Measurements from ENCODE around the gene IFT20. TPM values are rescaled to one million over a fixed set of nuclear protein-coding genes. Genes with fewer than 3 reads are reported as not detected.
A peak's percentile ranks its signal among the peaks of the same experiment; 100 is the strongest.

IFT20 gene
- total RNA-seq, 6 experiments from 2014 or later = 47.9 to 63.0 (median 50.9) TPM

DNA sequence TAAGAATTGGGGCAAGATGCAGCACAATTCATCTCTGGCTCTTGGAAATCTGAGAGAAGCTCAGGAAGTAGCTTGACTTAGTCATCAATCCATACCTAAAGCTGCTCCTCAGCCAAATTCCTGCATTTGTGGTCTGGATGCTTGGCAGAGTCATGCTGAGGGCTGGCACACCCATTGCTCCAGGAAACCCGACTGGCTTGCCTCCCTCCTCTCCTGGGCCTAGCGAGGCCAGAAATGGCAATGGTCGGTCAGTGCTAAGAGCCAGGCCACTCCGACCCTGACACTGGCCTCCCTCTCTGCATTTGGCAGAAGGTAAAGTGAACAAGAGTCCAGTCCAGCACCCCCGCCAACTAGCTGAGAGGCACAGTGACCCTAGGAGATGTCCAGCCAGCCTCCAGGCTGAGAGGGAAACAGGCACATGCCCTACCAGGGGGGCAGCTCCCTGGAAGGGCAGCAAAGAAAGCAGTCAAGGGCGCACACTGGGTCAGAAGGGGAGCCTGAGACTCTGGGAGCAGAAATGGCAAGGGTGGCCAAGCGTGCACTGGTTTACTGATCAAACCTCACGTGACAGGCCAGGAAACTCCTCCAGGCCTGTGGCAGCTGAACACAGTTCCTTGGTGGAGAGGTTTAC, 12.1 kb upstream of the IFT20 start:
- DNase-seq = peak; percentile 95
- peak overlapping the region; percentile 97 for H3K27ac Mint-ChIP-seq
- H3K4me3 Mint-ChIP-seq = peak overlapping the region; percentile 71
- TF ChIP-seq, protein P1, sequence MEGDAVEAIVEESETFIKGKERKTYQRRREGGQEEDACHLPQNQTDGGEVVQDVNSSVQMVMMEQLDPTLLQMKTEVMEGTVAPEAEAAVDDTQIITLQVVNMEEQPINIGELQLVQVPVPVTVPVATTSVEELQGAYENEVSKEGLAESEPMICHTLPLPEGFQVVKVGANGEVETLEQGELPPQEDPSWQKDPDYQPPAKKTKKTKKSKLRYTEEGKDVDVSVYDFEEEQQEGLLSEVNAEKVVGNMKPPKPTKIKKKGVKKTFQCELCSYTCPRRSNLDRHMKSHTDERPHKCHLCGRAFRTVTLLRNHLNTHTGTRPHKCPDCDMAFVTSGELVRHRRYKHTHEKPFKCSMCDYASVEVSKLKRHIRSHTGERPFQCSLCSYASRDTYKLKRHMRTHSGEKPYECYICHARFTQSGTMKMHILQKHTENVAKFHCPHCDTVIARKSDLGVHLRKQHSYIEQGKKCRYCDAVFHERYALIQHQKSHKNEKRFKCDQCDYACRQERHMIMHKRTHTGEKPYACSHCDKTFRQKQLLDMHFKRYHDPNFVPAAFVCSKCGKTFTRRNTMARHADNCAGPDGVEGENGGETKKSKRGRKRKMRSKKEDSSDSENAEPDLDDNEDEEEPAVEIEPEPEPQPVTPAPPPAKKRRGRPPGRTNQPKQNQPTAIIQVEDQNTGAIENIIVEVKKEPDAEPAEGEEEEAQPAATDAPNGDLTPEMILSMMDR (IDR thresholded peaks at IDR 0.05) = no peak
- no peaks in the 10 kb centered on the region for H3K9me3 Mint-ChIP-seq
- peaks cover 34% of the 10 kb centered on the region for H3K4me1 Mint-ChIP-seq (ENCODE audit: low read depth)
- peaks cover 46% of the 10 kb centered on the region for H3K36me3 Mint-ChIP-seq (ENCODE audit: low read depth)
- peaks cover 4% of the 10 kb centered on the region for H3K27me3 Mint-ChIP-seq (ENCODE audit: insufficient read depth)

DNA sequence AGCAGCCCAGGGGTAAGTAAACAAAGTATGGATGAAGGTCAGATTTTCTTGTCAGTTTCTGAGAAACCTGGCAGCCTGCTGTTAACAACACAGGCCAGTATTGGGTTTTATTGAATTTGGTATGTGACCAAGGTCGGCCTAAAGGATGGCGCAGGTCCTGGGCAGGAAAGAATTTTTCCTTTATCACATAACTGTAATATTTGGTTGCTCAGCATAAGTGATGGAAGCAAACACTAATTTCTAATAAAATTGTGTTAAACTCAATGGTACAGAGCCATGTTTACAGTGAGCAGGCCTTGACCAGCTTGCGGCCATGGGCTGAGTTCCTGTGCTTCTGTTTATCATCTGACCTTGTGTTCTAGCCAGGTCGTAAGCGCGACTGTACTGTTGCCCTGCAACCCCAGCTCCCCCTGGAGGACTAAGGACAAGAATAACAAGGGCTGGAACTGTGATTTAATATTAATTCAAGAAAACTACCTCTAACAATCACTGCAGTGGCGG, 11.5 kb upstream of the IFT20 start:
- TF ChIP-seq, protein P1 (IDR thresholded peaks at IDR 0.05) = peak; percentile 69
- Mint-ChIP-seq H3K4me3 (peak overlapping the region; percentile 71), H3K27ac (peak overlapping the region; percentile 97), H3K9me3 (no peaks in the 10 kb centered on the region), H3K27me3 (ENCODE audit: insufficient read depth) (peaks cover 4% of the 10 kb centered on the region), H3K36me3 (ENCODE audit: low read depth) (peaks cover 44% of the 10 kb centered on the region), H3K4me1 (ENCODE audit: low read depth) (peaks cover 34% of the 10 kb centered on the region)
- DNase-seq = no peak

DNA sequence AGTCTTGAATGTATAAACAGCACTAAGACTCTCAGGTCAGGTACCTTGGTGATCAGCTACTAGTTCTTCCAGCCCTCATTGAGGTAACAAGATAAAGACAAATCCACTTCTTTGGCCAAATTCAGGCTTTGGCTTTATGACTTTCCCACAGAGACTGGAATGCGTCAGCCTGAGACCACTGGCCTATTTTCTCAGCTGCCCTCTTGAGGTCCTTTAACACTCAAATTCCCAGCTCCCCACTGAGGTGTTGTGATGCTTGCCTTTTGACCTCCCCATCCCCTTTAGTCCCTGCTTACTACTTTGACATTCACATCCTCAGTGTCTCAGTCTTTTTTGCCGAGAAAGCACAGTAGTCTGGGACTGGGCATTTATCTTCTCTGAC, 10.9 kb upstream of the IFT20 start:
- peak overlapping the region; percentile 71 for H3K4me3 Mint-ChIP-seq
- no peak for DNase-seq
- H3K27ac Mint-ChIP-seq = peak overlapping the region; percentile 97
- peaks cover 38% of the 10 kb centered on the region for H3K36me3 Mint-ChIP-seq (ENCODE audit: low read depth)
- TF ChIP-seq, protein P1 (IDR thresholded peaks at IDR 0.05) = no peak
- H3K27me3 Mint-ChIP-seq (ENCODE audit: insufficient read depth) = peaks cover 4% of the 10 kb centered on the region
- peaks cover 34% of the 10 kb centered on the region for H3K4me1 Mint-ChIP-seq (ENCODE audit: low read depth)
- no peaks in the 10 kb centered on the region for H3K9me3 Mint-ChIP-seq

DNA sequence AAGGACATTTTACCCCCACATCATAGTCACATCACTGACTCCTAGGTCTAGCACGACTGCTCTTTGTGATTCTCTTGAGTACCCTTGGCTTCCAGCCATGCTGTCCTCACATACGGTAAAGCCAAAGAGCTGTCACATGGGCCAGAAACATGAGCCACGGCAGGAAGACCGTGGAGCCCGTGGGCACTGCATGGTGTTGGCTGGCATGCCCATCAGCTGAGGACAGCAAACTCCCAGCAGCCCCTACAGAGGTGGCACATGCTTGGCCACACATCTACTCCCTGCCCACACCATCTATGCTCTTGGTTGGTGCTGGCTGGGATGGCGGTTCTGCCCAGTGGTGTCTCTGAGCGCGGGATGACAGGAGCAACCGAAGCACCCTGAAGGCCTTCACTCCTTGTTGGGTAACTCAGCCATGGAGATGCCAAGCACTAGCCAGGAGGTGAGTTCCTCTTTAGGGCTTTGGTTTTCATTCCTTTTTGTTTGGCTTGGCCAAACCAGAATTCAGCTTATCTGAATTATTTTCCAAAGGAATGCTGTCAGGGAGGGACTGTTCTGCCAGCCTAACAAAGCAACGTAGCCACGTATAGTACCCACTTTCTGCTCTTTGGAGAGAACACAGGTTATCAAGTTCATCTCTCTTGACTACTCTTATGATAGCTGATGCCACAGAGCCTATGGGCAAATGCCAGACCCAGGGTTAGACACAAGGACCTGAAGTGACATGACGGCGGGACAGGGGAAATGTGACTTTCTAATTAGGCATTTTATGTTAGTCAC, 10.3 kb upstream of the IFT20 start:
- H3K4me3 Mint-ChIP-seq = peak overlapping the region; percentile 71
- TF ChIP-seq, protein P1 (IDR thresholded peaks at IDR 0.05) = no peak
- H3K27ac Mint-ChIP-seq = peak overlapping the region; percentile 97
- H3K4me1 Mint-ChIP-seq (ENCODE audit: low read depth) = peaks cover 34% of the 10 kb centered on the region
- H3K36me3 Mint-ChIP-seq (ENCODE audit: low read depth) = peaks cover 32% of the 10 kb centered on the region
- no peak for DNase-seq
- no peaks in the 10 kb centered on the region for H3K9me3 Mint-ChIP-seq
- peaks cover 4% of the 10 kb centered on the region for H3K27me3 Mint-ChIP-seq (ENCODE audit: insufficient read depth)

DNA sequence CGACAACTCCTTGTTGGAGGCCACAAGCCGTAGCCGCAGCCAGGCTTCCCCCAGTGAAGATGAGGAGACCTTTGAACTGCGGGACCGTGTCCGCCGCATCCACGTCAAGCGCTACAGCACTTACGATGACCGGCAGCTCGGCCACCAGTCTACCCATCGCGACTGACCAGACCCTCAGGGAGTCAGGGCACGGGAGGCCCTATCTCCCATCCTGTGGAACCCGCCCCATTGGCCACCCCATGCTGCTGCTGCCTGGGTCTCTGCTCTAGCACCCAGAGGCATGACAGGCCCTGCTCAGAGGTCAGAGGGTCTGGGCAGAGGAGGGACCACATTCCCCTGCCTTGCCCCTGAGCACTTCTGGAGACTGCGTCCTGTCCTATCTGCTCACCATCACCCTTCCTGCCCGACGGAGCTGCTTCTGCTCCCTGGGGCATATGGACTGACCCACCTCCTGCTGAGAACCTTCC, 9.2 kb upstream of the IFT20 start:
- Mint-ChIP-seq H3K9me3 (no peaks in the 10 kb centered on the region), H3K4me1 (ENCODE audit: low read depth) (peaks cover 35% of the 10 kb centered on the region), H3K36me3 (ENCODE audit: low read depth) (peaks cover 35% of the 10 kb centered on the region), H3K27ac (no peak overlapping the region; the same call in 1 of the 2 replicates), H3K27me3 (ENCODE audit: insufficient read depth) (peaks cover 4% of the 10 kb centered on the region), H3K4me3 (no peak overlapping the region)
- TF ChIP-seq, protein P1 (IDR thresholded peaks at IDR 0.05) = no peak
- DNase-seq = no peak
